Cardiac muscle cell (in vitro differentiated cells and primary cell): ENCODE results near the gene SF1. TPM values are rescaled to one million over a fixed set of nuclear protein-coding genes. Genes with fewer than 3 reads are reported as not detected.

Source experiments
- DNase-seq, 2 donors: peaks; one replicate each; pipeline versions ENCODE4 v3.0.0 to v3.0.0-alpha.2; 2010 to 2017; ENCODE audit warnings: low read depth in 1 of 2, low spot score in 1 of 2
- H3K27ac ChIP-seq: fragments of 200-600 bp; sonication (generic); 2 replicates; pipeline ENCODE4 v1.5.1; 2016
- H3K27me3 ChIP-seq: fragments of 200-600 bp; sonication (generic); 2 replicates; pipeline ENCODE4 v1.6.0; 2016; ENCODE audit warnings: control low read depth
- H3K36me3 ChIP-seq: fragments of 200-600 bp; sonication (generic); 2 replicates; pipeline ENCODE4 v1.5.1; 2016; ENCODE audit warnings: control low read depth
- H3K4me1 ChIP-seq: fragments of 200-600 bp; sonication (generic); 2 replicates; pipeline ENCODE4 v1.8.1; 2017; ENCODE audit warnings: low read depth, mild to moderate bottlenecking, mixed run types
- H3K4me3 ChIP-seq: fragments of 200-600 bp; sonication (generic); 2 replicates; pipeline ENCODE4 v1.5.1; 2016; ENCODE audit warnings: mild to moderate bottlenecking
- H3K9me3 ChIP-seq: fragments of 200-600 bp; sonication (generic); 2 replicates; pipeline ENCODE4 v1.5.1; 2017; ENCODE audit warnings: low read depth, mild to moderate bottlenecking, control low read depth
- CTCF ChIP-seq: IDR thresholded peaks from 2 replicates; pipeline ENCODE4 v1.5.1; 2012; ENCODE audit warnings: low read depth, mild to moderate bottlenecking, low read length
- polyA plus RNA-seq: library from polyadenylated mRNA; unstranded; fragments of >200 nt; fragmentation: Nextera tagmentation; extraction: Ambion mirVana; gene quantifications from 2 replicates; pipeline ENCODE4 v1.2.1, GENCODE V29; 2016
- total RNA-seq: library from RNA; depleted of rRNA; stranded (reverse); fragments of >200 nt; gene quantifications from 2 replicates; pipeline ENCODE4 v1.2.3, GENCODE V29; 2016

The SF1 gene
- total and polyA plus RNA-seq, 2 experiments from 2014 or later, result 143 to 360 TPM

DNA sequence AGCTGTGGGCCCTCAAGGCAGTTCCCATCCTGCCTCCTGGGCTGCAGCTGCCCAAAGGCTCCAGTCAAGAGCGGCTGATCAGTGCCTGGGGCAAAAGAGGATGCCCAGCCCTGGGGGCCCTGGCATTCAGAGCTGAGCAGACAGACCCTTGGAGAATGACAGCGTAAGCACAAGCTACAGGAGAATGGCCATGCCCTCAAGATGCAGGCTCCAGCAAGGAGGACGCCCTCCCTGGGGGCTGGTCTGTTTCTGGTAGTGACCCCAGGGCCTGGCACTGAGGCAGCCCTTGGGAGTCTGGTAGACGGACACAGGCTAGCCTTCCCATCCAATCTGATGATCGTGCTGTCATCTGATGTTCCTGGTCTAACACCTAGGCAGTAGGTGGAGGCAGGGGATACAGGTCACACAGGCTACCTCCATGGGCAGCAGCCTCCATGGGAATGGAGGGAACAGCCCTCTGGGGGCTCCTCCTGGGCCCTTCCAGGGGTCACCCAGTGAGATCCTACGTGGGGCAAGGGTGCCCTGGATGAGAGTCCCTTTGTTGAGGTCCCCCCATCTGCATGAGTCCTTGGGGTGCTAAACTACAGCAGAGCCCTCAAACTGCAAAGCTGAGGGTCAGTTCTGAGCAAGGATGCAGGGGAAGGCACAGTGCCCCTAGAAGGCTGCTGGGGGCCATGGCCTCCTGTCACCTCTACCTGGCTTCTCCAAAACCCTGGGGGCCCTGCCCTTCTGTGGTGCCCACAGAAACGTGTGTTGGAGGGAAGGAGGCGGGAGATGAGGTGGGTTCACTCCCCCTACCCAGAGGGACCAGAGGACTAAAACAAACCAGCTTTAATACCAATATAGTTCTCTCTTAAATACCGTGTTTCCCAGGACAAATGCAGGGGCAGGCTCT is 10.2 kb upstream of the SF1 start:
- no peaks in the 10 kb centered on the region for H3K36me3 ChIP-seq
- H3K27me3 ChIP-seq, result no peaks in the 10 kb centered on the region
- no peak overlapping the region for H3K27ac ChIP-seq
- no peak for DNase-seq
- no peaks in the 10 kb centered on the region for H3K9me3 ChIP-seq
- no peak for TF ChIP-seq CTCF
- no peak overlapping the region for H3K4me3 ChIP-seq
- no peaks in the 10 kb centered on the region for H3K4me1 ChIP-seq

- DNase-seq, result peak; percentile 65 to 70
- H3K27ac ChIP-seq, result no peak overlapping the region
Measured at GRCh38 chr11:64787526-64788320, 9.4 kb upstream of the SF1 start.

GRCh38 chr11:64786308-64786707 is 8.0 kb upstream of the SF1 start:
- no peak for TF ChIP-seq CTCF
- Histone ChIP-seq H3K36me3 (no peaks in the 10 kb centered on the region), H3K9me3 (no peaks in the 10 kb centered on the region), H3K4me1 (no peaks in the 10 kb centered on the region), H3K27ac (no peak overlapping the region), H3K4me3 (no peak overlapping the region), H3K27me3 (no peaks in the 10 kb centered on the region)
- DNase-seq, result no peak

More at GRCh38 chr11:64787526-64788320, 9.4 kb upstream of the SF1 start:
- Histone ChIP-seq H3K9me3 (no peaks in the 10 kb centered on the region), H3K27me3 (no peaks in the 10 kb centered on the region), H3K36me3 (no peaks in the 10 kb centered on the region), H3K4me3 (no peak overlapping the region), H3K4me1 (no peaks in the 10 kb centered on the region)
- TF ChIP-seq CTCF, result peak; percentile 90

- Histone ChIP-seq H3K4me1 (no peaks in the 10 kb centered on the region), H3K4me3 (no peak overlapping the region), H3K9me3 (no peaks in the 10 kb centered on the region), H3K27me3 (no peaks in the 10 kb centered on the region), H3K36me3 (no peaks in the 10 kb centered on the region), H3K27ac (no peak overlapping the region)
- DNase-seq, result no peak
- no peak for TF ChIP-seq CTCF
Measured at GRCh38 chr11:64784813-64785581, 6.7 kb upstream of the SF1 start.

- Histone ChIP-seq H3K4me1 (peaks cover 21% of the 10 kb centered on the region), H3K9me3 (no peaks in the 10 kb centered on the region), H3K4me3 (peak overlapping the region; percentile 87), H3K36me3 (peaks cover 30% of the 10 kb centered on the region), H3K27me3 (no peaks in the 10 kb centered on the region), H3K27ac (peak overlapping the region; percentile 99)
- no peak for DNase-seq
- TF ChIP-seq CTCF, result no peak
Measured at GRCh38 chr11:64778223-64778472, 194 bp downstream of the SF1 start.
